ENCODE measurements around the gene ZNF385A.
"Not testable (repeated sequence)": the region's sequence is repeated elsewhere in the genome, so short reads cannot be mapped to it uniquely, and the experiment has no call there.

The ZNF385A gene

GRCh38 chr12:54352891-54353874 lies 31.4 kb downstream of the ZNF385A start:
- DNase-seq: no peak

GRCh38 chr12:54352022-54352531 lies 32.5 kb downstream of the ZNF385A start:
- DNase-seq: no peak

GRCh38 chr12:54351341-54351740 lies 33.2 kb downstream of the ZNF385A start:
- DNase-seq: no peak

DNA sequence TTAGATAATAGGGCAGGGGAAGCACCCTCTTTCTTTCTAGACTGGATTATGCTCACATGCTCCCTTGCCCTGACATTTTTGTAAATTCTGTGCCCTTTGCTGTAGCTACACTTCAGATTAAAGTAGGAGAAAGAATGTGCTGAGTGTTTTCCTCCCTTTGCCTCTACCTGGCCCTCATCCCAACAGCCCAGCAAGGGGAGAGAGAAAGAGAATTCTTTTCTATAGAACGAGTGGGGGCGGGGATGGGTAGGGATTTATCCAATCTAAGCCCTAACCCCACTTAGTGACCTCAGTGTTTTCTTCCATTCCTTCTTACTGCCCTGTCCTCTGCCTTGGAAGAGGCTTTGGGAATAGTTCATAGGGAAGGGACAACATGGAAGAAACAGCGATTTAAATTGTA lies 33.8 kb downstream of the ZNF385A start:
- no peak for DNase-seq

DNA sequence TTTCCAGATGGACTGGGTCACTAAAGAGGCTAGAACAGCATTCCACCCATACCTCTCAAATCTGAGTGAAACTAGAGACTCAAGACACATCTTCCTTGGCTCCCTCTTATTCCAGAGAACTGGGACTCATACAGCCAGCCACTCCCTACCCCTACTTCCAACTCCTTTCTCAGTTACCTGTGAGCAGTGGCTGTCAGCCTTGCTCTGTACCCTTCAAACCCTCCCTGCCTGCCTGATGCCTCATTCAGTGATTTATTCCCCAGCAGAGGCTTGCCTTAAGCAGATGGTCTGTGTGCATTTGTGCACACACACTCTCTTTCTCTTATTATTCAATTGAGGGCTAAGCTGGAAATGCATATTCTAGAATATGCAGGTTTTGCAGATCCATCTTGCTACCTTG lies 34.9 kb downstream of the ZNF385A start:
- DNase-seq: no peak

- no peak for DNase-seq
Measured at GRCh38 chr12:54349036-54349435, 35.5 kb downstream of the ZNF385A start.

DNA sequence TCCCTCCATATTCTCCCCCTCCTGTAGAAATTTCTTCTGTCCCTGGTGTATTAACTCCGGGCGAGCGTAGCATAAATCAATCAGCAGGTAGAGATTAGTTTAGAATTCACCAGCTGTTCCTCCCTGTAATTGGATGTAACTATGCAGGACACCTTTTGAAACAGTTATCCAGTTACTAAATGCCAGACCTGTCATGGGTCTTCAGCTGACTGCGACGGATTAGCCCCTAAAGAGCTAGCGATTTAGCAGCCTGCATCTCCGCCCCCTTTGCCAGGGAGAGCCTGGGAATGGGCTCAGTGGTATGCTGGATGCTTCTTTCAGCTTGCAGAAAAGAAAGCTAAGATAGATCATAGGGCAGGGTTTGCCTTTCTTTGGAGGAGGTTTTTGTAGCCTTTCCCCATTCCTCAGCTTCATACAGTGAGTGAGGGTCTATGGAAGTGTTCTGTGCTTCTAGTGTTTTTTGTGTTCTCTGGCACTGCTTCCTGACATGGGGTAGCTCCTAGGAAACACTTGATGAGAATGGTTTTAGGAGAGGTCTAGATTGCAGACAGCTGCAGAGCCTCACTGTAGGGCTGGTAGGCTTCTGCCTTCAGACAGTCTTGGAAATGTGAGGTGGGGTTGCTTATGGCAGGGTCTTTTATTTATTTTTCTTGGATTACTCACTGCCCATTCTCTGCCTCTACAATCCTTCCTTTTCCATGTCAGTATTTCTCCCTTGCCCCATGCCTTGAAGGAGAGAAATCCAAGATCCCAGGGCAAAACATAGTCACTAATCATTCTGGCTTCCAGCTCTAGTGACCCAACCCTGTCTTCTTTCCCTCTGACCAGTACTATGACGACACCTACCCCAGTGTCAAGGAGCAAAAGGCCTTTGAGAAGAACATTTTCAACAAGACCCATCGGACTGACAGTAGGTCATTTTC lies 42.9 kb downstream of the ZNF385A start:
- no peak for DNase-seq

DNA sequence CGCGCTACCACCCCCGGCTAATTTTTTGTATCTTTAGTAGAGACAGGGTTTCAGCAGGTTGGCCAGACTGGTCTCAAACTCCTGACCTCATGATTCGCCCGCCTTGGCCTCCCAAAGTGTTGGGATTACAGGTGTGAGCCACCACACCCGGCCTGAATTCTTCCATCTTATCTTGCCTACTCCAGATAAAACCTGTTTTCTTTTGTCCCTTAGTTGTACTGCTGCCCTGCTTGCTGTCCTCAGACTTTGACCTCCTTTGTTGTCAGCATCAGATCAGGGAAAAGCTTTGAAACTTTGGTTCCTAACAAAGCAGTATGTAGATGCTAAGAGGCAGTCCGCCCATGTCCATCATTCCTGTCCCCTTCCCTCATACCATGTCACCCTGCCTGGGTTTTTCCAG lies 43.7 kb downstream of the ZNF385A start:
- no peak for DNase-seq

DNA sequence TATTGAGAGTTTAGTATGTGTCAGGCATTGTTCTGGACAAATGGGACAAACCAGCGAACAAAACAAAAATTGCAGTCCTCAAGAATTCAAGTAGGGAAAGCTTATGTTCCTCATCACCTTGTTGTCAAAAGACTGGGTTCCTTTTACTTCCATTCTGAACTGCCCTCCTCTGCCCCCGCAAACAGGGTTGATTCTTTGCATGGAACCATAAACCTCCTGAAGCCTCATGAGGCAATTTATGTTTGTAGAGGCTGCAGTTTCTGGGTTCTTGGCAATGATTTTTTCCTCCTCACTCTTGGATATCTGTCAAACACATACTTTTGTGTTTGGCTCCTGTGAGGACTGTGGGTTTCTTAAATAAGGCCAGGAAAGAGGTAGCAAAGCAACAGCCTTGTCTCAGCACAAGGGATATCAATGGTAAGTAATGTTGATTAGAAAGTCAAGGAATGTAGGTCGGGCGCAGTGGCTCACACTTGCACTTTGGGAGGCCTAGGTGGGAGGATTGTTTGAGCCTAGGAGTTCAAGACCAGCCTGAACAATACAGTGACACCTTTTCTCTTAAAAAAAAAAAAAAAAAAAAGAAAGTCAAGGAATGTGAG lies 45.7 kb downstream of the ZNF385A start:
- no peak for DNase-seq

GRCh38 chr12:54337854-54338650 lies 46.5 kb downstream of the ZNF385A start:
- no peak for DNase-seq

DNA sequence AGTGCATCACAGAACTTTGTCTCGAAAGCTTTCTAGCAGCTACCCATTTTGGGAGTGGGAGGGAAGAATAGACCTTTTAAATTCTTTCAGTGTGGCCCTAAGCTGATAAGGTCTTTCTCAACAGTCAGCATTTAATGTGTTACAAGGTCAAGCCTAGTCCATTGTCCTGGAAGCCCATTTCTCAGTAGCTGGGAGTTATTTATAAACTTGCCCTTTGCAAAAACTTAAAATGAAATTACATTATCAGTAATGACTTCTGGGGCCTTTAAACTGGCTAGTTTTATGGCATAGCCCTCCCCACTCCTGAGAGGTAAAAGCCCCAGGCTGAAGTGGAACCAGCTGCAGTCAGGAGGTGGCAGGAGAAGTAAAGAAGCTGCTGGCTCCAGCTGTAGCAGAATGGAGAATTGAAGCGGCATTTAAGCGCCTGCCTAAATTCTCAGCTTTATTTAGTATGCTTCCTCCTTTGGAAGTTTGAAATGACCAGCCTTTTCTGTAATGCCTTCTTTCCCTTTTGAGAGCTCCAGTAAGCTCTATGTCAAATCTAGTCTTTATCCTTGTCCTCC lies 47.2 kb downstream of the ZNF385A start:
- no peak for DNase-seq

DNA sequence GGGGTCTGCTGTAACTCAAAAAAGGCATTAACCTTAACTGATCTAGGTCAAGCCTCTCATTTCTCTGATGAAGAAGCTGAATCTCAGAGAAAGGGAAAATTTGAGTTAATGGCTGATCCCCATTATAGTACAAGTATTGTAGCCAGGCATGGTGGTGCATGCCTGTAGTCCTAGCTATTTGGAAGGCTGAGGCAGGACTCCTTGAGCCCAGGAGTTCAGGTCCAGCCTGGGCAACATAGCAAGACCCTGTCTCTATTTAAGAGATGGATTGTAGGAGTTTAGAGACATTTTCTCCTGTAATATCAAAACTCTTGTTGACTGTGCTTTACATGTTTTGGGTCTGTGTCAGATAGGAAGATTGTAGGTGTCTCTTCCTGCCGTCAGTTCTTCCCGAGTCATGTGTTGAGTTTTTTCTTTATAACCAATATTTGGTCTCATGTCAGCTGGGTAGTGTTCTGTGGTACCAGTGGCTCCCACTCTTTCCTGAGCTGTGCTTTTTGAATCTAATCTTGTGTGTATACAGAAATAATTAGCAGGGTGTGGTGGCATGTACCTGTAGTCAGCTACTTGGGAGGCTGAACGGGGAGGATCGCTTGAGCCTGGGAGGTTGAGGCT lies 51.0 kb downstream of the ZNF385A start:
- DNase-seq: no peak

DNA sequence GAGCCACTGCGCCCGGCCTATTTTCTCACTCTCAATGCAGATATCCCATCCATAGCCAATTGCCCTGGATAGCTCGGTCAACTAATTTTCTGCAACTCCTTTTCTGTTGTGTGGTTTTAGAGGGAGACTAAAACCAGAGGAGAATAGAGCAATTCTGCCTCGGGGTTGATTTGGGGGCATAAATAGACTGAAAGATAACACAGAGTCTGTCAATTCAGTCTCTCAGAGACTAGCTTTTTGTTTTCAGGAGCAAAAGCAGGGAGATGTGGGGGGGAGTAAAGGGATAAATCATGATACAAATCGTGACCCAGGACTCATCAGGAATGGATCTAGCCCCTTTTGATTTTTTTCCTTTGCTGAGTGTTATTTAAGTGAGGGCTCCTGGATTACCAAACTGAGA lies 53.1 kb downstream of the ZNF385A start:
- DNase-seq: no peak

- DNase-seq: no peak
Measured at GRCh38 chr12:54330442-54330841, 54.1 kb downstream of the ZNF385A start.

GRCh38 chr12:54329759-54330158 lies 54.8 kb downstream of the ZNF385A start:
- no peak for DNase-seq

GRCh38 chr12:54328595-54329337 lies 55.8 kb downstream of the ZNF385A start:
- DNase-seq: no peak

- not testable (repeated sequence) for DNase-seq
Measured at GRCh38 chr12:54325442-54326109, 59.0 kb downstream of the ZNF385A start.

- DNase-seq: peak; percentile 96
Measured at GRCh38 chr12:54324617-54325441, 59.7 kb downstream of the ZNF385A start, which contains the start of gene COPZ1. Gene COPZ1, plus strand, starts transcription at chr12:54325131. Its CDS starts 33 bp downstream, at chr12:54325164.

GRCh38 chr12:54321363-54321762 lies 63.2 kb downstream of the ZNF385A start:
- DNase-seq: no peak
